DMS53 (cell line): ENCODE measurements around the gene SYT6.

Experiments used
- DNase-seq: peaks from one replicate; lab custom pipeline; 2025; lab: John Stamatoyannopoulos, UW

Gene SYT6, protein sequence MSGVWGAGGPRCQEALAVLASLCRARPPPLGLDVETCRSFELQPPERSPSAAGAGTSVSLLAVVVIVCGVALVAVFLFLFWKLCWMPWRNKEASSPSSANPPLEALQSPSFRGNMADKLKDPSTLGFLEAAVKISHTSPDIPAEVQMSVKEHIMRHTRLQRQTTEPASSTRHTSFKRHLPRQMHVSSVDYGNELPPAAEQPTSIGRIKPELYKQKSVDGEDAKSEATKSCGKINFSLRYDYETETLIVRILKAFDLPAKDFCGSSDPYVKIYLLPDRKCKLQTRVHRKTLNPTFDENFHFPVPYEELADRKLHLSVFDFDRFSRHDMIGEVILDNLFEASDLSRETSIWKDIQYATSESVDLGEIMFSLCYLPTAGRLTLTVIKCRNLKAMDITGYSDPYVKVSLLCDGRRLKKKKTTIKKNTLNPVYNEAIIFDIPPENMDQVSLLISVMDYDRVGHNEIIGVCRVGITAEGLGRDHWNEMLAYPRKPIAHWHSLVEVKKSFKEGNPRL

DNA sequence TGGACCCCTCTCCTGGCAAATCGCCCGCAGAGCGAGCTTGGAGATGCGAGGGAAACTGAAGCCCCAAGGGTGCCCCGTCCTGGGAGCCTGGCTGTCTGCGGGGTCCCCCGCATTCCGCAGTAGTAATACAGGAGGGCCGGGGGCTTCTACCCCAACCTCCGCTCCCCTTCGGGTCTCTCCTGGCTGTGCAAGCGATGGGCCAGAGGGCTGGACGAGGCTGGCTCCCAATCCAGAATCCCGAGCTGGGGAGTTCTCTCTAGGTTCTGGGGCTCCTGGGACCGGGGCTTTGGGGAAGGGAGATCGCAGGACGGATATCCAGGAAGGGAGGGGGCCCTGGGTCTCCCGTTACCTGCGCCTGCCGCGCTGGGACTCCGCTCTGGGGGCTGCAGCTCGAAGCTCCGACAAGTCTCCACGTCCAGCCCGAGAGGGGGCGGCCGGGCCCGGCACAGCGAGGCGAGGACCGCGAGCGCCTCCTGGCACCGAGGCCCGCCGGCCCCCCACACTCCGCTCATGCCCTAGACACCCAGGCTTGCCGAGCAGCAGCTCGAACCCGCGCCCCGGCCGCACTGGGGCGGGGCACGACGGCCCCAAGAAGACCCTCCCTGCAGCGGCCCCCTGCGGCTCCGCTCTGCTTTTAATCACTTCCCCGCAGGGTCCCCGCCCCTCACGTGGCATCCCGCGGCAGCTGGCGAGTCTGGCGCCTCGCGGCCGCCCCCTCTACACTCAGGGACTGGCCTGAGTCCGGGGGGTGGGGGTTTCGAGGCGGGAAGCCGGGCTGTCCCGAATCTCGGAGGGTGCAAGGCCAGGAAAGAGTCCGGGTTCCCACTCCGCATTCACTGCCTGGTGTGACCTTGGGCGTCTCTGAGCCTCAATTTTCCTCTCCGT is at the start of gene SYT6:
Gene SYT6, minus strand, starts transcription at position 609 of the 885 bp plus-strand sequence. Its CDS starts 97 bp downstream, at position 512.
- peak; percentile 51 for DNase-seq

DNA sequence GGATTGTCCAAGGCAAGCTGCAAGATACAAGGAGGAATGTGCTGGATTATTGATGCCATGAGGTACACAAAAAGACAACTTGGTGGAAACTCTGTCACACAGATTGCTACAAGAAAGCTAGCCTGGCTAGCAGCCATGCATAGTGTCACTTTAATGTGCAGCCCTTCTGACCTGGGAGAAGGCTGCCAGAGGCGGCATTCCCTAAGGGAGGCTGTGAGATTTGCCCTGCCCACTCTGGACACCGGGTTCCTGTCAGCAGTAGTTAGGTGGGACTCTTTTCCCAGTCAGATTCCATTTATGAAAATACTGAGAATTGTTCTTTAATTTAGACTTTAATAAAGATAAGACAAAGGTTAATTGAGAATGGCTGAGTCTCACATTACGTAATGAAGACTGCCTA is 47.8 kb upstream of the SYT6 start:
- DNase-seq = no peak

DNA sequence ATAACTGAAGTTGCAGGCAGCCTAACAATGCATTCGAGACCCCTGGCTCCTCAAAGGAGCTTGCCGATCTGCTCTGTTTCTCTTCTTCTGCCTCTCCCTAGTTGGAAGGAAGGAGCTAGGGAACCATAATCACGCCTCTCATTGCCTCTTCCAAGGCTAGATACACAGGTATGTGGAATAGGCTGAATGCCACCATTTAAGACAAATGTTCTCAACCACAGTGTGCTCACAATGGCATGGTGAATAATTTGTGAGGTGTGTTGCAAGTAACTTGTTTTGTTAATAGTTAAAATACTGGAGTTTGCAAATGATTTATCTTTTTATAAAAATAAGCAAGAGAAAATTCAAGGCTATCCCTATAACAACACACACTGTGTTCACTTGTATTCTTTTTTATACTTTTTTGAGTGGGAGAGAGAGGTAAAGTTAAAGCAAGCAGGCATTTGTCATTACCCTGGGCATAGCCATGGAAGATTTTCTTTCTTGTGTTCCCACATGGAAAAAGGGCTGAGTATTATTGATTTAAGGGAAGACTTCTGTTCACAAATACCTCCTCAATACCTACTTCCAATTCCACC is 45.4 kb upstream of the SYT6 start:
- no peak for DNase-seq

DNA sequence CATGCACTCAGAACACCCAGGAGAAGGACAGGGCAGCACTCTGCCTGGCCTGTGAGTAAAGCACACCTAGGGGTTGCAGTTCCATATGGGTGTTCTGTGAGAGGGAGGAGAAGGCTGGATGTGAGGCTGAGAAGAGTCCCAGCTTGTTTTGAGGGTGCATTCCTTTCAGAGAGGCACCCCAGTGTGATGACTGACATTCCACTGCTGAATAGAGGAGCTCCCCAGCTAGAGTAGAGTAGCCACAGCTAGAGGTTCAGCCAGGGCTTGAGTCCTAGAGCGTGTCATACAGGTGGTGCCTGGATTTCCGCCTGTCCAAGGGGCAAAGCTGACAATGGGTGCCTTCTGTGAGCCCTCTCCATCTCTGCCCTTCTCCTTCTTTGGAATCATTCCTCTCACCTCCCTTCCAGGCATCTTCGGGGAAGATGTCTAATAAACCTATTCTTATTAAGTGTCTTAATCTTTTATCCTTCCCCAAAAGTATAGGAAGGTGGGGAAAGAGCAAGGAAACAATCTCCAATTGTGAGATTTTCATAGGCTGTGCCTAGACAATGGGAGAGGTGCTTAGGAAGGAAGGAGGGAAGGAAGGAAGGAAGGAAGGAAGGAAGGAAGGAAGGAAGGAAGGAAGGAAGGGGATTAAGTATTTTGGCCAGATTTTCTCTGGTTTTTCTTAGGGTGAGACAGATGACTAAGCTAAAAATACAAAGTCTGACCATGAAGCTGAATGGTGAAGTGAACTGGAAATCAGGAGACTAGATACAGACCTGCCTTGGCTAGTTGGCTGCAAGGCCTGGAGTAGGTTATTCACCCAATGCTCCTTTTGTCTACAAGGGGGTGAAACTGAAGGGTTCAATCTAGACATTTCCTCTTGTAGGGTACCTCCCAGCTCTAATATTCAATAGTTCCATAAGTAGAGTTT is 43.6 kb upstream of the SYT6 start:
- DNase-seq = no peak

DNA sequence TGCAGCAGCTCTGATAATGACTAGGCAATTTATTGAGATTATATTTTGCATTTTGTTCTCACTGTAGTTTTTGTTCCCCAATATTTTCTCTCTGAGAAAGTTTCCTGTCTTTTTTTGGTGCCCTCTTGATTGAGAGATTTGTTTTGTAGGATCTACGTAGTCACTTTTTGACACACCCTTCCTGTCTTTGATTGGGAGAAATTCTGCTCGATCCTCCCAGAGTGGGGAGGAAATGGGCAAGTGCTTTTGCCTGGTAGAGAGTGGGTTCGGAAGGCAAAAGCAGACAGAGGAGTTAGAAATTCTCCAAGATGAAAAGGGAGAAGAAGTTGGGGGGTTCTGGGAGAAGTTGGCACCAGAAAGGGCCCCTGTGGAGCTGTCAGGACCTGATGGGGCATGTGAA is 42.1 kb upstream of the SYT6 start:
- no peak for DNase-seq

DNA sequence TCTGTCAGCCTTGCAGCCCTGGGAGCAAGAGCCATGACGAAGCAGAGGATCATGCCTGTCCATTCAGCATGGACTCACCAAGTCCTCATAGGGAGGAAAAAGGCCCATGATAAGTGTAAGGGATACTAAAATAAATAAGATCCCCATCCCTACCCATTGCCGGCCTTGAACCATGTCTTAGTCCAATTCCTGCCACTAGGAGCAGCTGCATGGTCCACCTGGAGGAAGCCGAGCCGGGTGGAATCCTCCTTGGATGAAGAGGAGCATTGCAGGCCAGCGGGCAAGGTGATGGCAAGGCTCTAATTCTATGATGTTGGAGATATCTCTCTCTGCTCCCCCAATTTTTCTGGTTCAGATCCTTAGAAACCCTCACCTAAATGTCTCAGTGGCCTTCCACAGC is 38.7 kb upstream of the SYT6 start:
- DNase-seq = no peak

DNA sequence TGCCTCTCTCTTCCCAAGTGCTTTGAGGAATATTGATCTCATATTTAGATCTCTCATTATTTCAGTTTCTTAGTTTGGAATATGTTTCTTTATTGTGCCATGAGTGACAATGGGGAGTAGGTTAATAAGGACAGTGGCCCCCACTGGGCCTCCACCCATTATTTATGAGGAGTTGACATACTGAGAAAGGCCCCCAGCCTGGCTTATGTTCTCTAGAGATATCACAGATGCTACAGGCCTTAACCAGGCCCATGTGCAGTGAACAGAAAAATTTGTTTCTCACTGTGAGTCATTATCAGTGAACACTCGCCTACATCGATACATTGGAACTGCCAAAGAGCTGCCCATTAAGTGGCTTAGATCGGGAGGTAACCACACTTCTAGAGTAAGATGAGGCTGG is 35.7 kb upstream of the SYT6 start:
- no peak for DNase-seq

DNA sequence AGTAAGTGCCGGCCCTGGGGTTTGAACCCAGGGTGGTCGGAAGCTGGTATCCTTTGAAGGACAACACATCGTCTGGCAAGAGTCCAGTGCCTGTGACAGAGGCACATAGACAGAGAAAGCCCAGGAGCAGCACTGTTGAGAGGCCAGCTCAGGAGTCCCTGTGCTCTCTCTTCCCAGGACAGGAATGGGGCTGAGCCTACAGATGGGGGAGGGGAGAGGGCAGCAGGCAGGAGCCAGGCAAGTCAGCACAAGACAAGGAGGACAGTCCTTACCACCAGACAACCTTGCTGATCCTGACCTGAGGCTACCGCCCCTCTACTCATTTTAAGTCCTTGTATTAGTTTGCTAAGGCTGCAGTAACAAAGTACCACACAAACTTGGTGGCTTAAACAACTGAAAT is 27.7 kb upstream of the SYT6 start:
- DNase-seq = no peak

DNA sequence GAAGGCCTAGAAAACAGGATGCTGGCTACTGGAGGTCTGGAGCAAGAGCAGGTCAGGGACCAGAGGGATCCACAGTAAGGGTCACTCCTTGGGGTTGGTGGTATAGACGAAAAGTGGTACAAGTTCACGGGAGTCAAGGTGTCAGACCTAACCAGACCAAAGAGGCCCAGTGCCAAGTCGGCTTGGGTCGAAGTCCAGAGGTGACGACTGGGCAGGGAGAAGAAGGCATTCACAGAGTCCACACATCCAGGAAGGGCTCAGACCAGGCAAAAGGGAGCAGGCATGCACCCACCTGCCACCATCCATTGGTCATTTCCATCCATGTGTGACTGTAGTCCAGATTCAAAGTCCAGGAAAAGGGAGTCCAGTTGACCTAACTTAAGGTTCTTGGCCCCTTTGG is 27.1 kb upstream of the SYT6 start:
- no peak for DNase-seq

DNA sequence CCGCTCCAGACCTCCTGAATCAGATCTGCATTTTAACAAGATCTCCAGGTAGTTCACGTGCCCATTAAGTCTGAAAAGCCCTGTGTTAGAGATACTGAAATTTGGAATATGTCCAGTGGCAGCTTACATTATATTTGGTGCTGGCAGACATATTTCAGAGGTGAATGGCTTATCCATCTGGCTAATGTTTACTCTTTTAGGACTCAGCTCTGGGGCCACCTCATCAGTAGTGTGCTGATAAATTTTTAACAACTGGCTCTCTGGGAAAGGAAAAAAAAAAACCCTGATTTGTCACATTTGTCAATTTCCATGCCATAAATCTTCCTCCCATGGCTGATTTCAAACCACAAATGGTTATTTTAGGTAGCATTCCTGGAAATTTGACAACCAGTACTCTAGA is 25.3 kb upstream of the SYT6 start:
- DNase-seq = no peak

DNA sequence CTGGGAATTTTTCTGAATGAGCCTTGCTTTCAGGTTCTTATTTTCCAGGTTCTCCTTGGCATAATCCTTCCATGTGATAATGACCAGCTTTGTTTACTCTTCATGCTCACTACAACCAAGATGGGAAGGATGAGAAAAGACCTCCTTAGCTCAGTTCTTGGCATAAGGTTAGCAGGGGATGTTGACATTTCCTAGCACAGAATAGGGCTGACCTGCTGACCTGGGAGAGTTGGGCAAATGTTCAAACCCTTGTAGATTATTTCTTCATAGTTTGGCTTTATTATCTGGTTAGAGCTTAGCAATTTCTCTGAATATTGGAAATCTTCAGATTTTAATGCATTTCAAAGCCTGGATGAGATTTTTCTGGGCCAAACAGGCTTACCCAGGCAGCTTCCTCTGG is 23.6 kb upstream of the SYT6 start:
- no peak for DNase-seq

DNA sequence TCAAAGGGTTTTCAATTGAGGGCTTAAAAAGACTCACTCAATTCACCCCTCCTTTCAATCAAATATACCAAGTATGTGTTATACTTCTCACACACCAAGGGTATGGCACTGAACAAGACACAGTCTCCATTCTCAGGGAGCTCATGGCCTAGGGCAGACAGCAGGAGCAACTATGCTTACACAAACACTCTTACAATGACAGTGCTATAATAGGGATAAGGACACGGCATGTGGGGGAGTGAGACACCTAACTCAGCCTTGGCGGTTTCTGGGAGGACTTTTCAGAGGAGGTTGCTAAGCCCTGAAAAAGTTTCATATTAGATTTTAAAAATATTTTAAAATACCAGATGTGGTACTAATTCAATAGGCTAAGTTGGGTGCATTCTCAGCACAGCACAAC is 22.7 kb upstream of the SYT6 start:
- DNase-seq = no peak

DNA sequence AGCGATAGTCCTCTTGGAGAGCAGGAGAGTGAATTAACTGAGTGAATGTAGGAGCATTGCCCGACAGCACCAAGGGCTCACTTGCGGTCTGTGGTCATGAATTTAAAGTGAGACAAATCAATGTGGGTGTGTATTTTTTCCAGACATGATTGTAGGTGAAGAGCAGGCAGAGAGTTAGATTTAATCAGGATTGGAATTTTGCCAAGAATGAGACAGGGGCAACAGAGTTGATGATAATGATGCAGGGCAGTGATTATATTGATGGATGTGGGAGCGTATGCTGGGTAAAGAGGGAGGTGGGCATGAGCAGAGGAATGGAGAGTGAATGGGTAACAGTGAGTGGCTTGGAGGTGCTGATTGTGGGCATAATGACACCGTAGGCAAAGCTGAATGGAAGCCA is 20.0 kb upstream of the SYT6 start:
- DNase-seq = no peak

DNA sequence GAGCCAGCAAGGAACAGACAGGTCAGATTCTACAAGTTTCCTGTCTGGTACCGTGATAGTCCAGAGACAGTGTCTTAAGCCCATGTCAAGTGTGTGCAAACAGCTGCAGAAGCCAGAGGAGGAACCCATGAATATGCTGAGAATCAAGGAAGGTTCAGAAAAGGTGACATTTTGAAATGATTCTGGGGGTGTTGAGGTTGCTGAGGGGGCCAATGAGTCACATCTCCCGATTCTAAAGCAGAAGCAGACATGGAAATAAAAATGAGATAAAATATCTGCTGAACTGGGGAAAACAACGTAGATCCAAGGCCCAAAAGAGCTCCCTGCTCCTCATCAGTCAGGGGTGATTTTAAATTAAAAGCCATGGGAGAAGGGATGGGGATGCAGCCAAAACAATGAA is 15.8 kb upstream of the SYT6 start:
- DNase-seq = no peak

DNA sequence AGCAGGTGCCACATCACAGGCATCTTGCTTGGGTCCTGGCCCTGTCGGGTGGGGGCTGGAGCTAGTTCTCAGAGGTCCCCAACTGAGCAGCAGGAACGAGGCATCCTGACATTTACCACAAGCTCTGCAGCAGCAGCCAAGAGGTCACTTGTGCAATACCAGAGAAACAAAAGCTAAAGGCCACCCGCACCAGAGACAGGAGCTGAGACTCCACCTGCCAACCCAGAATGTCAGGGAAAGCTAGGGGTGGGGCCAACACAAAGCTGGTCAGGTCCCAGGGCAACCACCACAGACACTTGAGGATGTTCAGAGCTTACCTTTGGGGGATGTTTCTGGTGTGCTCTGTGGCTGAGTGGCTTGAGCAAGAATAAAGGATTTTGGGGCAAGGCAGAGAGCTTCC is 13.6 kb upstream of the SYT6 start:
- no peak for DNase-seq

DNA sequence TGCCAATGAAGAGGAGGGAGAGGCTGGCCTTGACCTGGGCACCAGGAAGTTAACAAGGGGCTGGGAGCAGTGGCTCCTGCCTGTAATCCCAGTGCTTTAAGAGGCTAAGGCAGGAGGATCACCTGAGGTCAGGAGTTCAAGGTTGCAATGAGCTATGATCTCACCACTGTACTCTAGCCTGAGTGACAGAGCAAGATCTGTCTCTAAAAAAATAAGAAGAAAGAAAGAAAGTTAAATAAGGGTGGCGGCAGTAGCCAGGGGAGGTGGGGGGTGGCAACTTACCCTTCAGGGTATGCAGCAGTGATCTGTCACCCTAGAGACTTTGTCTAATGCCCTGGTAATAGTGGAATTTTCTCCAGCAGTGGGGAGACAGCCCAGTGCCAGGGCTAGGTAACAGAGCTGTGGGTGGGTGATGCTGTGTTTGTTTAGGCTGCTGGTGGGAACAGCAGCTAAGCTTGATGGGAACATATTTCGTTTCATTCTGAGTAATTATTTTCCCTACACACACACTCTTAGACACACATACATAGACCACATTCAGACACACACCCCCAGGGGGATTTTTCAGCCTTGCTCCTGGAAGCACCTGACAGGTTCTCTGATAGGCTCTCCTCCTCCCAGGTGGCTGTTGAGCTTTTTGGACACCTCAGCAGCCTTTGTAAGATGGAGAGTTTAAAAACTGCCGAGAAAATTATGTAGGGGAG is 11.3 kb upstream of the SYT6 start:
- DNase-seq = no peak

DNA sequence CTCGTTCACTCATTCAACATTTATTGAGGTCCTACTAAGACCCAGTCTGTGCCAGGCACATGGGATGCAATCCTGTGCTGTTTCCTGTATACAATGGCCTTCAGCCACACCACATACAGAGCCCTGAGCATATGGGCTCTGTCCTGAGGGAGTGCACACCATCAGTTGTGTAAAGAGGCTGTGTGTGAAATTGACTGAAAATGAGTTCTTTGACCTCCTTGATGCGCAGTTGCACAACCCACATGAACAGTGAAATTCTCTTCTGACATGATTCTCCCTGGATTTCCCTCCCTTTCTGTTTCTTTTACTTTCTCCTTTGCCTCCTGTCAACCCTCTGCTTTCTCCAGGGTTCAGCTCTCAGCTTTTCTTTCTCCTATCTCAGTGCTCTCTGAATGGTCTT is 6.3 kb upstream of the SYT6 start:
- no peak for DNase-seq

DNA sequence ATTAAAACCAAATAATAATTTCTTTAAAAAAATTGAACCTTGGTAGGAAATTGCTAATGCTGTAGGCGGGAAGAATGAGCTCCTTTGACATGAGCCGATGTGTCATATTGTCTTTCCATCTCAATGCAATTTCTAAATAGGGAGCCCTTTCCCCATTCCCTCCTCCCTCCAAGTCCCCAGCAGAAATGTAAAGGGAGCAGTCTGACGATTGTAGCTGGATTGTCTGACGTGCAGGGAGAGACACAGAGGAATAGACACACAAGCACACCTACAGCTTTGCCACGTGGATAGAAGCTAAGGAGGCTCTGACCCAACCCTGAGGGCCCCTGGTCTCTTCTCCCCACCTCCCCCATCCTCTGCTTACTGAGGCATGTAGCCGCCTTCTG is 3.6 kb upstream of the SYT6 start:
- DNase-seq = no peak

DNA sequence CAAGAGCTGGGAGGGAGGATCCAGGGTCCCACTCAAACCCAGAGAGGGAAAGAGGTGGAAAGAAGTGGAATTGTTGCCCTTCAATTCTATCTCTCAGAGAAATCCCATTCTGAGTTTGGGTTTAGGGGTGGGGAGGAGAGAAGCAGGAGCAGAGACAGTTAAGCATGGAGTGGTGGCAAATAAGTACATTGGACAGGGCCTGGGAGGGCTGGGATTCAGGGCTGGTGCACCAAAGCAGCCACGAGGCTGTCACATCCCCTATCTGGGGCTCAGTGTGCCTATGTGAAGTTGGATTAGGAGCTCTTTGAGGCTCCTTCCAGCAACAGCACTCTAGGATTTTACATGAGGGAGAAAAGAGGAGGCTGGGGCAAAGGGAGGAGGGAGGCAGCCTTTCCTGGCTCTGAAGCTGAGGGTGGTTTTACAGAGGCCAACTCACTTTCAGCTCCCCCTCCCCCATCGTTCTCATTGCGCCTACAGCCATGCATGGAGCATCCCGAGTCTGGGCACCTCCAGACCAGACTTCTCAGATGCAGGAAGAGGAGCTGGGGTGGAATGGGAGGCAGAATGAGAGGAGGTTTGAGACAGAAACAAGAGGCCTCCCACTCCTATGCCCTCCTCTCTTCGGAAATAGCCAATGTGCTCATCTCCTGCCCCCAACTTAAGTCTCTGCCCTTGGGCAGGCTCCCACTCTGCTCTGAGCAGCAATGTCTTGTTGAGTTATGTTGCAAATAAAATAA is 3.0 kb upstream of the SYT6 start:
- DNase-seq = no peak

DNA sequence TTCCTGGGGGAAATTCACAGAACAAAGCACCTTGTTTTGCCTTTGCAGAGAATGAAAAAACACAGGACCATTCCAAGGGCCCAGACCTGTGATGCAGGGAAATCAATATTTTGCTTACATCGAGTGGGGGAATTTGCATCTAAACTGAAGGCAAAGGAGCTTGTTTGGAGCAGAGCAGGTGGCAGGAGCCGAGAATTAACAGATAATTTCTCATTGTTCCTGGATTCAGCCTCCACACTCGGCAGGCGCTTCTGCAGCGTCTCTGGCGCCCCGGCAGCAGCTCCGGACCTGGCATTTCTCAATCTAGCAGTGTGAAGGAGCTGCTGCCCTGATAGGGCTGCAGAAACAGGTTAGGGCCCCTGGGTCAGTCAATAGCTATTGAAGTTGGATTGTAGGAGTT is 2.0 kb upstream of the SYT6 start:
- no peak for DNase-seq
